Activated T-helper 1 cell treated with anti-CD3 and anti-CD28 coated beads, Interleukin-2, amount 50 U/mL, for 16 hours (primary cell): Measurements from ENCODE around the gene MICALL2.

Source experiments
- DNase-seq, 2 donors: peaks; one replicate each; pipeline ENCODE4 v3.0.0-alpha.2; 2020; ENCODE audit warnings: low read depth in 1 of 2, low spot score in 1 of 2

The MICALL2 gene

DNA sequence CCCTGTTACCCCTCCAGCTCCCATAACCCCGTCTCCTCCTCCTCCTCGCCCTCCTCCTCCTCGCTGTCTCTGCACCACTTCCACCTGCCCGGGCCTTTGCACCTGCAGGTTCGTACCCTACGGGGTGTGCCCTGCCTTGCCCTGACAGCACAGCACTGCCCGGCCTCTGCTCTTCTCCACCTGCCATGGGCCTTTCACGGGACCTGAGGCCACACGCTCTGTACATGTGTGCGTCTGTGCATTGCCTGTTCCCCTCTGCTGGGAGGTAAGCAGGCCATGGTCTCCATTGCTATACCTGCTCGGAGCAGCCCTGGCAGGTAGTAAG is 40.0 kb downstream of the MICALL2 start:
- DNase-seq = no peak

- no peak for DNase-seq
Observed at GRCh38 chr7:1418505-1419309, 40.6 kb downstream of the MICALL2 start.

DNA sequence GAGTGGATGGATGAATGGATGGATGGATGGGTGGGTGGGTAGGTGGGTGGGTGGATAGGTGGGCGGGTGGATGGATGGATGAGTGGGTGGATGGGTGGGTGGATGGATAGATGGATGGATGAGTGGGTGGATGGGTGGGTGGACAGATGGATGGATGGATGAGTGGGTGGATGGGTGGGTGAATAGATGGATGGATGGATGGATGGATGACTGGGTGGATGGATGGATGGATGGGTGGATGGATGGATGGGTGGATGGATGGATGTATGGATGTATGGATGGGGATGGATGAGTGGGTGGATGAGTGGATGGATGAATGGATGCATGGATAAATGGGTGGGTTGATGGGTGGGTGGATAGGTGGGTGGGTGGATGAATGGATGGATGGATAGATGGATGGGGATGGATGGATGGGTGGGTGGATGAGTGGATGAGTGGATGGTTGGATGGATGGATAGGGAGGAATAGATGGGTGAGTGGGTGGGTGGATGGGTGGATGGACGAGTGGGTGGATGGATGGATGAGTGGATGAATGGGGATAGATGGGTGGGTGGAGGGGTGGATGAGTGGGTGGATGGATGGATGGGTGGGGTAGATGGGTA is 43.8 kb downstream of the MICALL2 start:
- DNase-seq = no peak

DNA sequence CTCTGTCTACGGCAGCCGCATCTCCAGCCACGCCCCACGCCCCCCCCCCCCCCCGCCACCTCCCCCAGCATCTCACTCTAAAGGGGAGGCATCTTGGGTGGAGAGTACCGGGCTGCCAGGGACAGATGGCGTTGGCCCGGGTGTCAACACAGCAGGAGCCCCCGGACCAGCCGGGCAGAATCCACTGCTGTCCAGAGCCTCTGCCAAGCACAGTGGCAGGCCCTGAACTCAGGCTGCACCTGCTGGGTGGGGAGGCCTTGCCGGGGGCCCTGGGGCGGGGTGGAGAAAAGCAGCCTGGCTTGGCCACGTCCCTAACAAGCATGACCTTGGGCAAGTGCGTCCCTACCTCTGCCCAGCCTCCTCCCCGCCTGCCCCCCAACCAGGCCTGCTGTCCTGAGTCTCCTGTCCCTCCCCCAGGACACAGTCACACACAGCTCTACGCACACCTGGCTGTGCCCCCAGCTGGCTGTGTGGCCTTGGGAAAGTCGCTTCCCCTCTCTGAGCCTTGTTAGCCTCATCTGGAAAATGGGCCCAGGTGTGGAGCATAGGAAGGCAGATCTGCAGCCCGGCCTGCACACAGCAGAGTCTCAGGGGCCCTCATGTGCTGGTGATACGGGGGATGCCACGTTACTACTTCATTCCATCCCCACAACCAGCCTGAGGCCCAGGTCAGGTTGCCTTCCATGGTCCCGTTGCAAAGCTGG is 45.2 kb downstream of the MICALL2 start:
- DNase-seq = no peak

DNA sequence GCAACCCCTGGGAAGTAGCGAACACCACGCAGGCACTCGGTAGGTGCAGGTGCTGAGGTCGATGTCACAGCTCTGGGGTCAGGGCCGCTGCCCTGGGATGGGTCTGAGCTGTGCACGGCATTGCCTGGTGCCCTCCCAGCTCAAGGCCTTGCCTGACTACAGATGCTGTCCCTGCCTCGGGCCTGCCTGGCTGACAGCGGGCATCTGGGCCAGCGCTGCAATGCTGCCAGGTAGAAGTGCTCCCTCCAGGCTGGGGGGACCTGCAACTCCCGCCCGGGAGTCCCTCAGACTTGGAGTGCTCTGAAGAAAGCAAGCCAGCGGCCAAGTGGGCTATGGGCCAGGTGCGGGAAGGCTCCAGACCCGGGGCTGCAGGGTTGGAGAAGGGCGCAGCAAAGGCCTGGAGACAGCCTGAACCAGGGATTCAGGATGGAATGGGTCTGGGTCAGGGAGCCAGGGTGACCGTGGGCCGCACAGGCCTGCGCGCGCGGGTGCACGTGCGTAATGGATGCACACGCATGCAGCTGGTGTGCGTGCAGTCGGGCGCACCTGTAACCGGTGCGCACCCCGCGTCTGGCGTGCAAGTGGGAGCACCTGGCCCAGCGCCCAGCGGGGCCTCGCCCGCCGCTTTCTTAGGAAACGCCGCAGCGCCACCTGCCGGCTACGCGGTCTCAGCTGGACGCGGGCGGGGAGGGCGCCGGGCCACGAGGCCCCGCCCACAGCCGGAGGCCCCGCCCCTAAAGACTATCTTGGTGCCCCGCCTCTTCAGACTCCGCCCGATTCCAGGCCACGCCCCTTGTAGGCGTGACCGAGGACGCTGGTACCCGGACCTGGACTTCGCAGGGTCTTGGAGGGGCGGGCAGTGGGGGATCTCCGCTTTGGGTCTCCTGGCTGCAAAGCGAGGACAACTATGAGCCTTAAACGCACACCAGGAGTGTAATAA is 46.7 kb downstream of the MICALL2 start:
- peak; percentile 81 to 83 for DNase-seq

- no peak for DNase-seq
Observed at GRCh38 chr7:1411414-1411813, 47.9 kb downstream of the MICALL2 start.

- no peak for DNase-seq
Observed at GRCh38 chr7:1410992-1411391, 48.3 kb downstream of the MICALL2 start.

GRCh38 chr7:1409555-1409954 is 49.7 kb downstream of the MICALL2 start:
- no peak for DNase-seq

DNA sequence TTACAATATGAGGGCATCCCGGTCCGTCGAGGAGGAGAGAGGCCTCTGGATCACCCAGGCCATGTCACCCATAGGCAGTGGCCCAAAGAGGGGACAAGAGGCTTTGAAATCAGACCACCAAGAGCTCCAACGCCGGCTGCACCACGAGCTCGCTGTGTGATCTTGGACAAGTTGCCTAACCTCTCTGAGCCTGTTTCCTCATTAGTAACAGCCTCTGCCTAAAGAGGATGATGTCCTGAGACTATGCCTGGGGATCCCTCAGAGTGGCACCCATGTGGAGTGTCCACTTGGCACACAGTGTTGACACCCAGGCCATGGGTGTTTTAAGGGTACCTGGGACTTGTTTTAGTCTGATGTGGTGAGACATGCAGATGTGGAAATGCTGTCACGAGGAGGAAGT is 50.8 kb downstream of the MICALL2 start:
- DNase-seq = no peak

DNA sequence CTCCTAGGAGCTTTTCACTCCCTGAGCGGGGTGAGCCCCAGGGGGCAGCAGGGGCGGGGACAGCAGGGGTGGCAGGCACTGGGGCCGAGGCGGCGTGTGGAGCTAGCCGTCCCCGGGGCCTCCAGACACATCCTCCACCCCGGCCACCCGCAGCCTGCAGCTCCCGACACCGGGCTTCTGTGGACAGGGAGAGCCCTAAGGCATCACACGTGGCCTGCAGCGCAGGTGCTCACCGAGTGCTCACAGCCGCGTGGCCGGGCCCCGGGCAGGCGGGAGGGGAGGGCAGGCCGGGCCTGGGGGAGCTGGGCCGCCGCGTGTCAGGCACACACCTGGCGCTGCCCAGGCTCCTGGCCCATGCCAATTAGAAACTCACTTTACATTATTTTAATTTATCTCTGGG is 51.4 kb downstream of the MICALL2 start:
- no peak for DNase-seq

DNA sequence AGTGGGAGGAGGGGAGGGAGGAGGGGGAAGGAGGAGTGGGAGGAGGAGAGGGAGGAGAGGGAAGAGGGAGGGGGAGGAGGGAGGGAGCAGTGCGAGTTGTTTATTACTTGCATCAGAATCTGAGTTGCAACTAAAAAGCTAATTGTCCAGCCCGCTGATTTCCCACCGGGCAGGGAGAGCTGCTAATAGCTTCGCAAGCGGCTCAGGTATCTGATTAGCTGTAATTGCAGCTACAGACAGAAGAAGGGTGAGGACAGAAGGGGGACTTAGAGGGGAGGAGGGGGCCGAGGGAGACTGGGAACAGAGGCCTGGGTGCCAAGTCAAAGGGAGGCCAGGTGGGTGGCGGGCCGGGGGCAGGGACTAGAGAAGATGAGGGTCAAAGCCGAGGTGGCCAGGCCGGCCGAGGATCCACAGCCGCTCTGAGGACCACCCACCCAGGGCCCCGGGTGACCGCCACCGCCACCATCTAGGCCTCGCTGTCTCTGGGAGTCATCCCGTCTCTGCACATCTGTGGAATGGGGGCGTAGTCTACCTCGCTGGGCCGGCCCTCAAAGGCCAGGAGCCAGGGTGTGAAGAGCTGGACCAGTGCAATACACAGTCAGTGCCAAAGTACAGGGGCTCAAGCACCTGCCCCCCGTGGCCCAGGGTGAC is 54.2 kb downstream of the MICALL2 start:
- DNase-seq = no peak

GRCh38 chr7:1404460-1404809 is 54.8 kb downstream of the MICALL2 start:
- DNase-seq = no peak

DNA sequence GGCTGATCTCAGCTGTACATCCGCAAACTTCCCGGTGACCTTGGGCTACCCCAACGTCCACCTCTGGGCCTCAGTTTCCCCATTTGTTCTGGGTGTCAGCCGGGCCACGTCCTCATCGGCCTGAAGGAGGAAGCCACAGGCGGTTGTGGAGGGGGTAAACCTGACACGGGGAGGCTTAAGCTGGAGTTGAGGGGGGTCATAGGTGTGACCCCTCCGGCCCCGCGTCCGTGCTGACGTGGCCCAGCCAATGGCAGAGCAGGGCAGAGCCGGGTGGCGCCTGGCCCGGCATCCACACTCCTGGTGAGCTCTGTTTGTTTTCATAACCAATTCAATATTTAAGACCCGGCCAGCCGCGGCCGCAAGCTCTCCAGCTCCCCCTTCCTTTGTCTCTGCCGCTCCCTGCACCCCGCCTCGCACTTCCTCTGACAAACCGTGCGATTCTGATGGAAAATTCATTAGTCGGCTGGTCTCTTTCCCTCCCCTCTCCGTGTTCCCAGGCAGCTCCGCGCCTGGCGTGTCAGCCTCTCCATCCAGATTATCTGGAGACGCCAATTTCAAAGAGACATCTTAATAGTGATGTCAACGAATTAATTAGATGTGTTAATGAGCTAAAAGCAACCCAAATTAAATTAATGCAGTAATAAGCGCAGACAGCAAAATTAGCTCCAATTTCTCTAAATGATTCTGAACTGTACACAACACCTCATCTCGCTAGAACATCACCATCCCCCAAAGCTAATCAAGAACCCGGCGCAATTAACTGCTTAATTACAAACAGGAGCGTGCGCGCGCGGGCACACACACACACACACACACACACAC is 55.4 kb downstream of the MICALL2 start:
- DNase-seq = no peak

GRCh38 chr7:1402791-1403637 is 56.3 kb downstream of the MICALL2 start:
- DNase-seq = no peak

GRCh38 chr7:1402110-1402790 is 57.0 kb downstream of the MICALL2 start:
- DNase-seq = no peak

- no peak for DNase-seq
Observed at GRCh38 chr7:1401011-1401410, 58.3 kb downstream of the MICALL2 start.

GRCh38 chr7:1400371-1400770 is 58.9 kb downstream of the MICALL2 start:
- DNase-seq = no peak

DNA sequence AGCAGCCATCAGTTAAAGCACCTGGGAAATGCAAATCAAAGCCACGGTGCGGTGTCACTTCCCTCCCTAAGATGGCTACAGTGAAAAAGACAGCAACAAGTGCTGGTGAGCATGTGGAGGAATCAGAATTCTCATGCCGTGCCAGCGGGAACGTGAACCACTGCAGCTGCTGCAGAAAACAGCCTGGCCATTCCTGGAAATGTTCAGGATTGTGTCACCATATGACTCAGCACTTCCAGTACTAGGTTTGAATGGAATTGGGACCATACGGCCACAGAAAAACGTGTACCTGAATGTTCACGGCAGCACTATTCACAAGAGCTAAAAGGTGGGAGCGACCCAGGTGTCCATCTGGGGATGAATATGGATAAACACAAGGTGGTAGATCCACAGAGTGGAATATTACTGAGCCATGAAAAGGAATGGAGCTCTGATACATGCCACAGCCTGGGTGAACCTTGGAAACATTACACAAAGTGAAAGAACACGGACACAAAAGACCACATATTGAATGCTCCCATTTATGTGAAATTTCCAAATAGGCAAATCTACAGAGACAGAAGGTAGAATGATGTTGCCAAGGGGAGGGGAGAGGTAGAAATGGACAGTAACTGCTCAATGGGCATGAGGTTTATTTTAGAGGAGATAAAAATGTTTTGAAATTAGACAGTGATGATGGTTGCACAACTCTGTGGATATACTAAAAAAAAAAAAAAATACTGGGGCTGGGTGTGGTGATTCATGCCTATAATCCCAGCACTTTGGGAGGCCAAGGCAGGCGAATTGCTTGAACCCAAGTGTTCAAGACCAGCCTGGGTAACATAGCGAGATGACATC is 61.6 kb downstream of the MICALL2 start:
- DNase-seq = no peak
